Measurements from ENCODE around the gene MAPK8. TPM values are rescaled to one million over a fixed set of nuclear protein-coding genes. Genes with fewer than 3 reads are reported as not detected.

Gene MAPK8
- total and polyA plus RNA-seq, 9 of the 15 experiments (the other 6 are each of a cell fraction or from before 2014, with no cell fraction given) = 6.4 to 159 (median 71.0) TPM

GRCh38 chr10:48470893-48471805 lies 164.7 kb downstream of the MAPK8 start (continued):
- TF ChIP-seq ID3 (CRISPR knock-in tag; IDR thresholded peaks at IDR 0.05) = no peak
- TF ChIP-seq ID3 (tag; IDR thresholded peaks at IDR 0.05) = peak; percentile 88
- TF ChIP-seq SMAD4 (CRISPR knock-in tag; conservative IDR thresholded peaks at IDR 0.05) = peak; percentile 72

DNA sequence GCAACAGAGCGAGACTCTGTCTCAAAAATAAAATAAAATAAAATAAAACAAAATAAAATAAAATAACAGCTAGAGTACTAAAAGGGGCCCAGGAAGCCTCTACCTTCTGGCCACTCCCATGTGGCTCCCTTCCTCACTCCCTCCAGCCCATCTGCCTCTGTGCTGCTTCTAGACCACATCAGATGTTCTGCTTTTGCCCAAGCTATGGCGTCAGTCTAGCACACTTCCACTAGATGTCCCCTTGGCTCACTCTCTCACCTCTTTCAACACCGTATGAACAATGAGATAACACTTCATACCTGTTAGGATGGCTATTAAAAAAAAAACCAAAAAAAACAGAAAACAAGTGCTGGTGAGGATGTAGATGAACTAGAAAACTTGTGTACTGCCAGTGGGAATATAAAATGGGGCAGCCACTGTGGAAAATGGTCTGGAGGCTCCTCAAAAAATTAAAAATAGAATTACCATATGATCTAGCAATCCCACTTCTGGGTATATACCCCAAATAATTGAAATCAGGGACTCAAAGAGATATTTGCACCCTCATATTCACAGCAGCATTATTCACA lies 166.1 kb downstream of the MAPK8 start:
- peak overlapping the region; percentile 45; the same call in 1 of the 3 replicates for H3K27ac ChIP-seq (ENCODE audit: extremely low read depth, low read depth, low read length)
- no peak for ATAC-seq
- ChIA-PET CTCF (ENCODE audit: low intra/inter-chr PET ratio) (no interaction called here), POLR2A (no interaction called here)
- no peak for FAIRE-seq
- H3K9ac ChIP-seq (ENCODE audit: insufficient read depth in 1 of 2, low read depth in 2 of 2, low read length in 2 of 2) = no peak overlapping the region
- 44% methylated on average over 3 of the region's 3 CpGs for WGBS (ENCODE audit: insufficient coverage, low coverage, missing lambda C conversion rate)
- H3K9me1 ChIP-seq (ENCODE audit: control insufficient read depth, insufficient read depth, low read length) = no peaks in the 10 kb centered on the region
- in situ Hi-C loops (cut with MboI) (no loop called here), intact Hi-C loops (cut with micrococcal nuclease) (loop anchor here (5.0 kb wide), 1 partner anchor 40 kb away; no protein-coding TSS in a partner anchor)
- H3K36me3 ChIP-seq (ENCODE audit: control insufficient read depth, insufficient read depth, low read length) = peaks cover 35% of the 10 kb centered on the region
- no peak overlapping the region for H2AFZ ChIP-seq (ENCODE audit: low read depth, low read length)
- peaks cover 54% of the 10 kb centered on the region for H3K79me2 ChIP-seq (ENCODE audit: control insufficient read depth, insufficient read depth, low read length)
- H4K20me1 ChIP-seq (replicated peaks; ENCODE audit: control insufficient read depth, insufficient read depth, low read length) = no peaks in the 10 kb centered on the region
- no TSS peak for BruUV-seq (replicated peaks)
- H3K4me3 ChIP-seq = no peak overlapping the region
- H3K4me1 ChIP-seq (replicated peaks in 1 of 2; ENCODE audit: control insufficient read depth in 2 of 2, insufficient read depth in 2 of 2, low read length in 2 of 2) = peaks cover 77 to 84% of the 10 kb centered on the region in 2 experiments
- no peaks in the 10 kb centered on the region; a peak in 1 of 5 replicates for H3K27me3 ChIP-seq (ENCODE audit: control insufficient read depth in 2 of 2, insufficient read depth in 2 of 2, low read length in 2 of 2)
- H3K9me3 ChIP-seq (replicated peaks; ENCODE audit: control insufficient read depth, insufficient read depth, low read depth, low read length) = peaks cover 4% of the 10 kb centered on the region
- no peak overlapping the region for H3K4me2 ChIP-seq (ENCODE audit: insufficient read depth, low read length)
- no peak for DNase-seq (ENCODE audit: extremely low read depth in 1 of 4, low spot score in 3 of 4)
- TF ChIP-seq IFI16 (CRISPR knock-in tag; IDR thresholded peaks at IDR 0.05) = 0 out of 2 replicates have a peak, but pooled peaks have one; percentile 17
- no peak for TF ChIP-seq MAX (CRISPR knock-in tag; IDR thresholded peaks at IDR 0.05)
- TF ChIP-seq JUNB (CRISPR knock-in tag; conservative IDR thresholded peaks at IDR 0.05) = no peak
- no peak for TF ChIP-seq ZNF589 (CRISPR knock-in tag; IDR thresholded peaks at IDR 0.05; ENCODE audit: low read depth)
- TF ChIP-seq MEIS2 (IDR thresholded peaks at IDR 0.05; ENCODE audit: partially characterized antibody) = peak; percentile 7
- no peak for TF ChIP-seq CHD1 (IDR thresholded peaks at IDR 0.05; ENCODE audit: low read length)
- 0 out of 2 replicates have a peak, but pooled peaks have one; percentile 47 for TF ChIP-seq ZNF311 (CRISPR knock-in tag; IDR thresholded peaks at IDR 0.05)
- 0 out of 4 replicates have a peak, but pooled peaks of 1 of the 2 experiments have one; percentile 18 for TF ChIP-seq RAD21 (CRISPR knock-in tag; conservative IDR thresholded peaks at IDR 0.05 in 1 of 2, IDR thresholded peaks at IDR 0.05 in 1 of 2)
- TF ChIP-seq, protein P1, sequence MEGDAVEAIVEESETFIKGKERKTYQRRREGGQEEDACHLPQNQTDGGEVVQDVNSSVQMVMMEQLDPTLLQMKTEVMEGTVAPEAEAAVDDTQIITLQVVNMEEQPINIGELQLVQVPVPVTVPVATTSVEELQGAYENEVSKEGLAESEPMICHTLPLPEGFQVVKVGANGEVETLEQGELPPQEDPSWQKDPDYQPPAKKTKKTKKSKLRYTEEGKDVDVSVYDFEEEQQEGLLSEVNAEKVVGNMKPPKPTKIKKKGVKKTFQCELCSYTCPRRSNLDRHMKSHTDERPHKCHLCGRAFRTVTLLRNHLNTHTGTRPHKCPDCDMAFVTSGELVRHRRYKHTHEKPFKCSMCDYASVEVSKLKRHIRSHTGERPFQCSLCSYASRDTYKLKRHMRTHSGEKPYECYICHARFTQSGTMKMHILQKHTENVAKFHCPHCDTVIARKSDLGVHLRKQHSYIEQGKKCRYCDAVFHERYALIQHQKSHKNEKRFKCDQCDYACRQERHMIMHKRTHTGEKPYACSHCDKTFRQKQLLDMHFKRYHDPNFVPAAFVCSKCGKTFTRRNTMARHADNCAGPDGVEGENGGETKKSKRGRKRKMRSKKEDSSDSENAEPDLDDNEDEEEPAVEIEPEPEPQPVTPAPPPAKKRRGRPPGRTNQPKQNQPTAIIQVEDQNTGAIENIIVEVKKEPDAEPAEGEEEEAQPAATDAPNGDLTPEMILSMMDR (IDR thresholded peaks at IDR 0.05 in 2 of 3, conservative IDR thresholded peaks at IDR 0.05 in 1 of 3; ENCODE audit: insufficient read depth in 2 of 3, low read depth in 1 of 3, low read length in 3 of 3) = 0 out of 6 replicates have a peak, but pooled peaks of 1 of the 3 experiments have one; percentile 13
- TF ChIP-seq HDAC8 (tag; IDR thresholded peaks at IDR 0.05) = no peak
- peak; percentile 64; the same call in 1 of the 2 replicates for TF ChIP-seq ZNF668 (CRISPR knock-in tag; IDR thresholded peaks at IDR 0.05)
- no peak for TF ChIP-seq ZNF431 (CRISPR knock-in tag; IDR thresholded peaks at IDR 0.05)
- TF ChIP-seq NFXL1 (CRISPR knock-in tag; IDR thresholded peaks at IDR 0.05) = no peak
- no peak for TF ChIP-seq NFATC3 (IDR thresholded peaks at IDR 0.05)

All from K562 (cell line).